ENCODE measurements around the gene INHBB. TPM values are rescaled to one million over a fixed set of nuclear protein-coding genes. Genes with fewer than 3 reads are reported as not detected.

INHBB gene
- total and polyA plus RNA-seq, 7 experiments from 2014 or later = not detected

DNA sequence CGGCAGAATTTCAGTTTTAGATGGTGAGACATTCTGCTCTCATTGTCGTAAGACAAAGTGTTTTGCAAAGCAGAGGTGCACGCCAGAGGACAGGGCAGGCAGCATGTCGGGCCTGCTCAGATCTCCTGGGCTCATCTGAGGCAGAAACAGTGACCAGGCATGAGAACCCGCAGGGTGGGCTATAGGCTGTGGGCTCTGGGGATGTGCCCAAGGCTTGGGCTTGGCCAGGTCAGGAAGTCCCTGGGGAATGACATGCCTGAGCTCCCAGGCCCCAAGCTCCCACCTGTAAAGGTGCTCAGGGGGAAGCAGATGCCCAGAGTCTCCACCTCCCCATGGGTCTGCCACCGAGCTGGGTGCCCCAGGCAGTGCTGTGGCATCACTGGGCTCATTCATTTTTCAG is 35.3 kb downstream of the INHBB start:
- Mint-ChIP-seq H3K27me3 (peaks cover 0 to 10% (median 5%) of the 10 kb centered on the region in 5 donors), H3K9me3 (no peaks in the 10 kb centered on the region), H3K4me1 (no peaks in the 10 kb centered on the region), H3K4me3 (no peak overlapping the region), H3K27ac (no peak overlapping the region), H3K36me3 (no peaks in the 10 kb centered on the region)
- no peak overlapping the region for H3K4me3 ChIP-seq (ENCODE audit: low read length)
- no peaks in the 10 kb centered on the region for H3K4me1 ChIP-seq (ENCODE audit: control insufficient read depth in 2 of 2, insufficient read depth in 2 of 2, low read length in 2 of 2)
- H3K36me3 ChIP-seq (ENCODE audit: control insufficient read depth in 2 of 3, insufficient read depth in 3 of 3, low read length in 3 of 3) = no peaks in the 10 kb centered on the region
- CTCF ChIA-PET = no interaction called here
- no peaks in the 10 kb centered on the region for H3K27me3 ChIP-seq (ENCODE audit: control insufficient read depth in 2 of 2, insufficient read depth in 2 of 2, low read length in 2 of 2)
- no peak overlapping the region for H3K27ac ChIP-seq (ENCODE audit: low read depth, low read length)
- H3K9me3 ChIP-seq (ENCODE audit: control insufficient read depth in 2 of 3, low read length in 3 of 3) = no peaks in the 10 kb centered on the region
- no peak for ATAC-seq
- intact Hi-C loops (cut with micrococcal nuclease) = no loop called here
- DNase-seq = no peak
- POLR2A ChIA-PET = no interaction called here

DNA sequence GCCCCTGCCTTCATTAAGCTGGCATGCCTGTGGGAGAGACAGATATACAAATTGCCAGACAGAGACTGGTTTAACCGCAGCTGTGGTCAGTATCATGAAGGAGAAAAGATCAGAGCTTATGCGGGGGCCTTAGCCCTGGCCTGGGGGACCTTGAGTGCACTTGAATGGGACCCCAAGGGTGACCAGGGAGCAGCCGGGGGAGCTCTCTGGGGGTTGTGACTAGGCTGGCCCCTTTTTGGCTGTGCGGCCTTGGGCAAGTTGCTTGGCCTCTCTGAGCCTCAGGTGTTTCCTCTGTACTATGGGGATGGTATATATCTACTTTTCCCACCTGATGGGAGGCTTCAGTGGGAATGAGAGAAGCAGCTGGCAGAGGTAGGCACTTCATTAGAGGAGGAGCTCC is 35.7 kb downstream of the INHBB start:
- H3K4me3 Mint-ChIP-seq = no peak overlapping the region
- ChIA-PET CTCF (no interaction called here), POLR2A (no interaction called here)
- Histone ChIP-seq H3K36me3 (ENCODE audit: control insufficient read depth in 2 of 3, insufficient read depth in 3 of 3, low read length in 3 of 3) (no peaks in the 10 kb centered on the region), H3K4me3 (ENCODE audit: low read length) (no peak overlapping the region), H3K27ac (ENCODE audit: low read depth, low read length) (no peak overlapping the region), H3K4me1 (ENCODE audit: control insufficient read depth in 2 of 2, insufficient read depth in 2 of 2, low read length in 2 of 2) (no peaks in the 10 kb centered on the region), H3K9me3 (ENCODE audit: control insufficient read depth in 2 of 3, low read length in 3 of 3) (no peaks in the 10 kb centered on the region), H3K27me3 (ENCODE audit: control insufficient read depth in 2 of 2, insufficient read depth in 2 of 2, low read length in 2 of 2) (no peaks in the 10 kb centered on the region)
- H3K27ac Mint-ChIP-seq = no peak overlapping the region
- ATAC-seq (no peak), DNase-seq (no peak)
- H3K9me3 Mint-ChIP-seq = no peaks in the 10 kb centered on the region
- intact Hi-C loops (cut with micrococcal nuclease) = no loop called here
- no peaks in the 10 kb centered on the region for H3K4me1 Mint-ChIP-seq
- H3K36me3 Mint-ChIP-seq = no peaks in the 10 kb centered on the region
- peaks cover 0 to 10% (median 5%) of the 10 kb centered on the region in 5 donors for H3K27me3 Mint-ChIP-seq

DNA sequence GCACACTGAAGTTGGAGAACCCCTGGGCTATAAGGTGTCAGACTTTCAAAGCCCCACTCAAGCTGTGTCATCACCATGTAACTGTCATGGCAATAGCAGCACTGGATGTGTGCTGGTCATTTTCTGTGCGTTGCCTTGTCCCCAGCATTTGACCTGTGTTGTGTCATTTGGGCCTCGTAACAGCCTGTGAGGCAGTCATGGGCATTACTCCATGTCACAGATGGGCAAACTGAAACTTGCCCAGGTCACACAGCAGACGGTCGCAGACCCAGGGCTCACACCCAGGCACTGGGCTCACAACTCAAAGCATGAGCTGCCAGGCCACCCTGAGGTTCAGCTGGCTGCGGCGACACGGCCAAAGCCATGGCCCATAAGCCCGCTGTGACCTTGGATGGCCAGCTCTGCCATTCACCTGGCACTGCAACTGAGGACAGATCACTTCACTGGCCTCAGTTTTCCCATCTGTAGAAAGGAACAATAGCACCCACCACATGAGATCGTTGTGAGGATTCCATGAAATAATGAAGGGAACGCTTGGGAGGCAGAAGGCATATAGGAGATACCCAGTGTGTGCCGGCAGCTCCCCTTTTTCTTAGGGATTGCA is 36.7 kb downstream of the INHBB start:
- Mint-ChIP-seq H3K27ac (no peak overlapping the region), H3K4me3 (no peak overlapping the region), H3K36me3 (no peaks in the 10 kb centered on the region), H3K4me1 (no peaks in the 10 kb centered on the region), H3K27me3 (peaks cover 0 to 8% (median 2%) of the 10 kb centered on the region in 5 donors), H3K9me3 (no peaks in the 10 kb centered on the region)
- no peak overlapping the region for H3K27ac ChIP-seq (ENCODE audit: low read depth, low read length)
- ATAC-seq (no peak), DNase-seq (no peak)
- no peaks in the 10 kb centered on the region for H3K27me3 ChIP-seq (ENCODE audit: control insufficient read depth in 2 of 2, insufficient read depth in 2 of 2, low read length in 2 of 2)
- POLR2A ChIA-PET = no interaction called here
- H3K4me3 ChIP-seq (ENCODE audit: low read length) = no peak overlapping the region
- H3K4me1 ChIP-seq (ENCODE audit: control insufficient read depth in 2 of 2, insufficient read depth in 2 of 2, low read length in 2 of 2) = no peaks in the 10 kb centered on the region
- CTCF ChIA-PET = no interaction called here
- intact Hi-C loops (cut with micrococcal nuclease) = no loop called here
- H3K9me3 ChIP-seq (ENCODE audit: control insufficient read depth in 2 of 3, low read length in 3 of 3) = no peaks in the 10 kb centered on the region
- no peaks in the 10 kb centered on the region for H3K36me3 ChIP-seq (ENCODE audit: control insufficient read depth in 2 of 3, insufficient read depth in 3 of 3, low read length in 3 of 3)

DNA sequence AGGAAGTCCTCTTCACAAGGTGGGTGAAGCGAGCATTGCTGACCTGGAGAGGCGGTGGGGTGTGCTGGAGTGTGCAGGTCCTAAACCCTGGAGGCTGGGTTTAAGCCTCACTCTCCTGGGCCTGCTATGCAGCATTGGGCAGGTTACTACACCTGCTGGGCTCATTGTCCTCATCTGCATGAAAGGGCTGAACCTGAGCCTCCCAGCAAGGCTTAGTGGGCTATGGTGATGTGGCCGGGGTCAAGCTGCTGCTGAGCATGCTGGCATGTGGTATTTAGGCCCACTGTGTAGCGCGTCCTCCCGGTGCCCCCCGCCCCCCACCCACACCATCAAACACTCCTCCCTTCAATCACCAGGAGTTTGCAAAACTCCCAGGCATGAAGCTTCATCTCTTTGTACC is 37.3 kb downstream of the INHBB start:
- no peaks in the 10 kb centered on the region for H3K4me1 ChIP-seq (ENCODE audit: control insufficient read depth in 2 of 2, insufficient read depth in 2 of 2, low read length in 2 of 2)
- Mint-ChIP-seq H3K4me3 (no peak overlapping the region), H3K4me1 (no peaks in the 10 kb centered on the region), H3K9me3 (no peaks in the 10 kb centered on the region), H3K27ac (no peak overlapping the region), H3K36me3 (no peaks in the 10 kb centered on the region), H3K27me3 (peaks cover 0 to 6% (median 0%) of the 10 kb centered on the region in 5 donors)
- ChIA-PET CTCF (no interaction called here), POLR2A (no interaction called here)
- intact Hi-C loops (cut with micrococcal nuclease) = no loop called here
- no peak for DNase-seq
- no peak for ATAC-seq
- no peaks in the 10 kb centered on the region for H3K27me3 ChIP-seq (ENCODE audit: control insufficient read depth in 2 of 2, insufficient read depth in 2 of 2, low read length in 2 of 2)
- no peaks in the 10 kb centered on the region for H3K36me3 ChIP-seq (ENCODE audit: control insufficient read depth in 2 of 3, insufficient read depth in 3 of 3, low read length in 3 of 3)
- no peak overlapping the region for H3K4me3 ChIP-seq (ENCODE audit: low read length)
- H3K9me3 ChIP-seq (ENCODE audit: control insufficient read depth in 2 of 3, low read length in 3 of 3) = no peaks in the 10 kb centered on the region
- H3K27ac ChIP-seq (ENCODE audit: low read depth, low read length) = no peak overlapping the region

DNA sequence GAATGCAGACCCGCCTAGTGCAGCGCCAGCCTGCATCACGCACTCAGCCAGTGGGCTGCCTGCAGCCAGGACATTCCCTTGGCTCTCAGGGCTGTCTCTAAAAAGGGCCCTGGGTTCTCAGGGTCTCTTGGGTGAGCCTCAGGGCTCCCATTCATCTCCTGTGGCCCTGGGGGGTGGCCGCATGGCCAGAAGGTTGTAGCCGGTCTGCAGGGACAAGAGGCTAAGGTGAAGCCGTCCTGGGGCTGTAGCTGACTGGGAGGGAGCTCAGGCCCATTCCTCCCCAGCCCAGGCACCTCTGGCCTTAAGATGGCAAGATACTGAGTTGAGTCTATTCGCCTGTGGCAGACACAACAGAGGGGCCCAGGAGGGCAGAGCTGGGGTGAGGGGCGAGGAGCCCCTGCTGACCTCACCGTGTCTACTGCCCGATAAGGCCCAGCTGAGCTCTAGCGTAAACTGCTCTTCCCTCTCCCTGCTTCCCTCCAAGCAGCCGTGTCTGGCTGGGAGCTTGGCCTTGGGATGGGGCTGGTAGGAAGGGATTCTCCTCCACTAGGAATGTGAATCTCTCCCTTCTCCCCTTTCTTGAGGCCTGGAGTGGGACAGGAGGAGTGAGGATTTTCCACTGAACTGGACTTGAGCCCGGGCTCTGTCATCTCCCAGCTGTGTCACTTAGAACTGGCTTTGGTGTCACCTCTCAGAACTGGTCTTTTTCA is 37.9 kb downstream of the INHBB start:
- no peak overlapping the region for H3K27ac Mint-ChIP-seq
- ChIA-PET CTCF (no interaction called here), POLR2A (no interaction called here)
- no peaks in the 10 kb centered on the region for H3K36me3 Mint-ChIP-seq
- ATAC-seq (no peak), DNase-seq (no peak)
- no peak overlapping the region for H3K27ac ChIP-seq (ENCODE audit: low read depth, low read length)
- H3K4me1 Mint-ChIP-seq = no peaks in the 10 kb centered on the region
- H3K9me3 ChIP-seq (ENCODE audit: control insufficient read depth in 2 of 3, low read length in 3 of 3) = no peaks in the 10 kb centered on the region
- no peaks in the 10 kb centered on the region for H3K27me3 Mint-ChIP-seq
- no peaks in the 10 kb centered on the region for H3K9me3 Mint-ChIP-seq
- no peaks in the 10 kb centered on the region for H3K4me1 ChIP-seq (ENCODE audit: control insufficient read depth in 2 of 2, insufficient read depth in 2 of 2, low read length in 2 of 2)
- no peaks in the 10 kb centered on the region for H3K36me3 ChIP-seq (ENCODE audit: control insufficient read depth in 2 of 3, insufficient read depth in 3 of 3, low read length in 3 of 3)
- intact Hi-C loops (cut with micrococcal nuclease) = no loop called here
- no peaks in the 10 kb centered on the region for H3K27me3 ChIP-seq (ENCODE audit: control insufficient read depth in 2 of 2, insufficient read depth in 2 of 2, low read length in 2 of 2)
- H3K4me3 ChIP-seq (ENCODE audit: low read length) = no peak overlapping the region
- no peak overlapping the region for H3K4me3 Mint-ChIP-seq

DNA sequence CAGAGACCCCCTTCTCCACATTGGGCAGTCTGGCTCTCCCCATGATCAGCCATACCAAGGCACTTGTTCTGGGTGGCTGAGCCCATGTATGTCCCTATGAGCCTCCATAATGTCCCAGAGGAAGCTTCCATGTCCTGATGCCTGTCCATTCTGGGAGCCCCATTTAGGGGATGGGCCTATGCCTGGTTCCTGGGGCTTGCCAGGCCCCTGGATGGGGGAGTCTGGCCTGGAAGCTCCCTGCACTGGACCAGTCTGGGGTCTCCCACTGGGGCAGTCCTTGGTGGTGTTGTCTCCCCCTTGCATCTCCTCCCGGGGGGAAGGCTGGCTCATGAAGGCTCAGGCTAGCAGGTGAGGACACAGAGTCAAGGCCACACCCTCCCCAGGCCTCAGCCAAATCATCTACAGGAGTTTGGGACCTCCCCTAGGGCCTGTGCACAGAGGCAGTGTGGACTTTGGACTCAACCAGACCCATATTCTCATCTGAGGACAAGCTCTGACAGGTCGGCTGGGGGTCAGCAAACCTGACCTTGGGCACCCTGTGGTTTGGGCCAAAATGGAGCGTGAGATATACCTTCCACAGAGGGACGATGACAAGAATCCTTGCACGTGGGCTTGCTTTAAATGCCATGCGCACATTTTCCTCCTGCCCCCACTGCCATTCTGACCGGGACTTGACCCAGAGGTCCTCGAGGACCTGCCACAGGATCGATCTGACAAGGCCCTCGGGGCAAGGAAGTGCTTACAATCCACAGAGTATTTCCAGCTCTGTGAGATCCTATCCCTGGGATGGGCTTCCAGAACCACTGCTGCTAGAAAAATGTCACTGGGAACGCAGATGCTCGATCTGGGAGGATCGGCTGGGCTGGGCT is 38.8 kb downstream of the INHBB start:
- H3K4me1 ChIP-seq (ENCODE audit: control insufficient read depth in 2 of 2, insufficient read depth in 2 of 2, low read length in 2 of 2) = no peaks in the 10 kb centered on the region
- no peak for ATAC-seq
- H3K27ac ChIP-seq (ENCODE audit: low read depth, low read length) = no peak overlapping the region
- H3K4me3 ChIP-seq (ENCODE audit: low read length) = no peak overlapping the region
- H3K9me3 ChIP-seq (ENCODE audit: control insufficient read depth in 2 of 3, low read length in 3 of 3) = no peaks in the 10 kb centered on the region
- Mint-ChIP-seq H3K9me3 (no peaks in the 10 kb centered on the region), H3K36me3 (no peaks in the 10 kb centered on the region), H3K4me3 (no peak overlapping the region), H3K27me3 (peaks cover 0 to 9% (median 5%) of the 10 kb centered on the region in 5 donors), H3K4me1 (peaks cover 0 to 4% (median 0%) of the 10 kb centered on the region in 7 donors), H3K27ac (no peak overlapping the region)
- ChIA-PET CTCF (no interaction called here), POLR2A (no interaction called here)
- no peaks in the 10 kb centered on the region for H3K36me3 ChIP-seq (ENCODE audit: control insufficient read depth in 2 of 3, insufficient read depth in 3 of 3, low read length in 3 of 3)
- H3K27me3 ChIP-seq (ENCODE audit: control insufficient read depth in 2 of 2, insufficient read depth in 2 of 2, low read length in 2 of 2) = no peaks in the 10 kb centered on the region
- no peak for DNase-seq
- intact Hi-C loops (cut with micrococcal nuclease) = no loop called here
